K562 (cell line): ENCODE measurements around the gene TGM1. TPM values are rescaled to one million over a fixed set of nuclear protein-coding genes. Genes with fewer than 3 reads are reported as not detected.
"Not testable (repeated sequence)": the region's sequence is repeated elsewhere in the genome, so short reads cannot be mapped to it uniquely, and the experiment has no call there.

Experiments used
- ATAC-seq: fragments of 200-7000 bp; cut with Tn5 transposase; 3 replicates; pipeline ENCODE4 v1.9.1; 2020; ENCODE audit warnings: moderate library complexity
- BruUV-seq: library from RNA; stranded (reverse); fragments of 400-500 nt; replicated peaks from 2 replicates; lab custom pipeline; 2021; lab: Mats Ljungman, UMichigan
- CTCF ChIA-PET: fragments of 300-600 bp; formaldehyde crosslinking; extraction: SDS; loops from one replicate; lab custom pipeline; 2021; ENCODE audit warnings: low intra/inter-chr PET ratio; lab: Yijun Ruan, JAX
- POLR2A ChIA-PET: fragments of 300-600, 350-650 bp; sonication (Branson Sonifier 250); formaldehyde crosslinking; extraction: SDS; loops from one replicate; lab custom pipeline; 2021; ENCODE audit warnings: antibody characterized with exemption, inconsistent platforms; lab: Yijun Ruan, JAX
- DNase-seq, 4 experiments: peaks; one replicate each; pipeline versions ENCODE4 v3.0.0 to v3.0.0-alpha.2; 2011 to 2018; ENCODE audit warnings: low spot score in 3 of 4, mixed read lengths in 3 of 4; ENCODE audit errors: extremely low read depth in 1 of 4
- FAIRE-seq: peaks from 2 replicates; lab custom pipeline; 2011; peaks lifted over from hg19 to GRCh38; lab: Jason Lieb, UNC
- H2AFZ ChIP-seq: 2 replicates; pipeline ENCODE4 v1.6.0; 2011; ENCODE audit warnings: low read depth, low read length, control low read depth, inconsistent platforms
- H3K27ac ChIP-seq: fragments of 200-600 bp; 3 replicates; pipeline ENCODE4 v1.8.0; 2011; ENCODE audit warnings: low read depth, mild to moderate bottlenecking, control low read depth, inconsistent platforms, low read length, moderate library complexity, mixed read lengths; ENCODE audit errors: extremely low read depth
- H3K27me3 ChIP-seq, 2 experiments: fragments of 300-600 bp in 1 of 2; 2 replicates in 1 of 2; 3 replicates in 1 of 2; pipeline versions ENCODE4 v1.6.0 to v1.8.0; 2011; ENCODE audit warnings: inconsistent platforms in 2 of 2, low read length in 2 of 2, mild to moderate bottlenecking in 1 of 2, mixed read lengths in 1 of 2, moderate library complexity in 1 of 2; ENCODE audit not compliant: control insufficient read depth in 2 of 2, insufficient read depth in 2 of 2
- H3K36me3 ChIP-seq: fragments of 300-600 bp; 3 replicates; pipeline ENCODE4 v1.8.0; 2011; ENCODE audit warnings: mild to moderate bottlenecking, low read length, inconsistent platforms; ENCODE audit not compliant: control insufficient read depth, insufficient read depth
- H3K4me1 ChIP-seq, 2 experiments: fragments of 200-600 bp in 1 of 2; replicated peaks in 1 of 2; 2 replicates in 1 of 2; 3 replicates in 1 of 2; pipeline versions ENCODE4 v1.5.1 to v1.8.0; 2011; ENCODE audit warnings: inconsistent platforms in 2 of 2, low read length in 2 of 2, mild to moderate bottlenecking in 1 of 2, mixed read lengths in 1 of 2, moderate library complexity in 1 of 2; ENCODE audit not compliant: control insufficient read depth in 2 of 2, insufficient read depth in 2 of 2
- H3K4me2 ChIP-seq: 2 replicates; pipeline ENCODE4 v1.6.1; 2011; ENCODE audit warnings: low read length, control low read depth, inconsistent platforms, mixed read lengths; ENCODE audit not compliant: insufficient read depth
- H3K4me3 ChIP-seq: fragments of 200-600 bp; sonication (generic), shearing (Covaris generic); 2 replicates; pipeline ENCODE4 v1.5.1; 2016; ENCODE audit warnings: control low read depth, inconsistent platforms
- H3K79me2 ChIP-seq: fragments of 200-600 bp; 3 replicates; pipeline ENCODE4 v1.8.0; 2011; ENCODE audit warnings: low read length, inconsistent platforms; ENCODE audit not compliant: control insufficient read depth, insufficient read depth
- H3K9ac ChIP-seq, 2 experiments: 2 replicates each; pipeline versions ENCODE4 v1.6.0 to v1.6.1; 2011; ENCODE audit warnings: low read depth in 2 of 2, low read length in 2 of 2, control low read depth in 1 of 2, inconsistent platforms in 1 of 2, mild to moderate bottlenecking in 1 of 2, mixed read lengths in 1 of 2; ENCODE audit not compliant: insufficient read depth in 1 of 2
- H3K9me1 ChIP-seq: one replicate; pipeline ENCODE4 v1.6.0; 2011; ENCODE audit warnings: inconsistent platforms, mild to moderate bottlenecking, low read length, moderate library complexity; ENCODE audit not compliant: control insufficient read depth, insufficient read depth
- H3K9me3 ChIP-seq: replicated peaks from 2 replicates; pipeline ENCODE4 v1.5.1; 2011; ENCODE audit warnings: low read depth, low read length, inconsistent platforms; ENCODE audit not compliant: control insufficient read depth, insufficient read depth
- H4K20me1 ChIP-seq: replicated peaks from 2 replicates; pipeline ENCODE4 v1.6.1; 2011; ENCODE audit warnings: low read length, inconsistent platforms, mixed read lengths; ENCODE audit not compliant: control insufficient read depth, insufficient read depth
- POLR2A ChIP-seq: fragments of 450-650 bp; conservative IDR thresholded peaks from 2 replicates; pipeline ENCODE4 v1.6.1; 2016
- WGBS: fragments of 100-300 bp; shearing (Covaris generic); methylation state at CpG from one replicate; pipeline ENCODE4 v1.1.6; 2016; ENCODE audit warnings: low coverage, mixed read lengths; ENCODE audit not compliant: insufficient coverage; ENCODE audit errors: missing lambda C conversion rate; 5-methylcytosine and 5-hydroxymethylcytosine counted together
- in situ Hi-C: fragments of 300-500 bp; cut with MboI; formaldehyde crosslinking; loops from 4 replicates; pipeline ENCODE4 v1.15.0; 2018; ENCODE audit warnings: inconsistent platforms, mixed read lengths
- intact Hi-C: fragments of 100-400 bp; cut with micrococcal nuclease; formaldehyde crosslinking; loops from 2 replicates; pipeline ENCODE4 v1.14.2; 2022
- polyA plus RNA-seq, 8 experiments: library from polyadenylated mRNA; depleted of rRNA in 4 of 8; stranded (reverse) in 5 of 8; unstranded in 3 of 8; fragments of >200 nt; fragmentation: Nextera tagmentation in 2 of 8; fragmentation: Illumina TruSeq in 1 of 8; extraction: Ambion mirVana in 2 of 8; extraction: Trizol in 1 of 8; gene quantifications; 2 replicates each; pipeline versions ENCODE4 v1.2.1 to v1.2.3, GENCODE V29; 2011 to 2014; ENCODE audit warnings: inconsistent platforms in 1 of 8, missing spikeins in 1 of 8
- small RNA-seq: library from RNA; depleted of rRNA; stranded (forward); fragments of <200 nt; gene quantifications from one replicate; pipeline ENCODE3, GENCODE V24; 2014
- total RNA-seq, 7 experiments: library from RNA; depleted of rRNA in 6 of 7; stranded (reverse); fragments of >200 nt in 6 of 7; fragmentation: Illumina TruSeq in 2 of 7; extraction: Trizol in 2 of 7; gene quantifications; 2 replicates each; pipeline versions ENCODE4 v1.2.1 to v1.2.3, GENCODE V29; 2011 to 2021; ENCODE audit warnings: low replicate concordance in 1 of 7

Gene TGM1
- total and polyA plus RNA-seq, 9 of the 15 experiments (the other 6 are each of a cell fraction or from before 2014, with no cell fraction given), result 0.13 to 4.4 (median 0.88) TPM

DNA sequence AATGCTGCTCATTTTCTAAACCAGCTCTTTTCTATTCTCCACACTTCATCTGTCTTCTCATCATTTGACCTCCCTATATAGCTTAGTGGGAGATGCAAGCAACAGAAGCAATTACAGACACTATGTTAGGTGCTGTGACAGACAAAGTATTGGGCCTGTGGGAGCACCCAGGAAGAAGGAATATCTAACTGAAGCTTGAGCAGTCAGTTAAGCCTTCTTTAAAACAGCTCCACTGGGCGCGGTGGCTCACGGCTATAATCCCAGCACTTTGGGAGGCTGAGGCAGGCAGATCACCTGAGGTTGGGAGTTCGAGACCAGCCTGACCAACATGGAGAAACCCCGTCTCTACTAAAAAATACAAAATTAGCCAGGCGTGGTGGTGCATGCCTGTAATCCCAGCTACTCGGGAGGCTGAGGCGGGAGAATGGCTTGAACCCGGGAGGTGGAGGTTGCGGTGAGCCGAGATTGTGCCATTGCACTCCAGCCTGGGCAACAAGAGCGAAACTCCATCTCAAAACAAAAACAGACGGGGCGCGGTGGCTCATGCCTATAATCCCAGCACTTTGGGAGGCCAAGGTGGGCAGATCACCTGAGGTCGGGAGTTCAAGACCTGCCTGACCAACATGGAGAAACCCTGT lies 59.6 kb downstream of the TGM1 start:
- BruUV-seq, H3K27ac ChIP-seq, H4K20me1 ChIP-seq, ATAC-seq, H3K9me3 ChIP-seq, intact Hi-C loops, DNase-seq, H3K9ac ChIP-seq, in situ Hi-C loops, H3K4me3 ChIP-seq, H3K9me1 ChIP-seq, FAIRE-seq, H3K79me2 ChIP-seq, H3K27me3 ChIP-seq, CTCF ChIA-PET, H3K4me2 ChIP-seq, H2AFZ ChIP-seq: not testable (repeated sequence)
- 83% methylated on average over 4 of the region's 16 CpGs for whole genome bisulfite sequencing
- Histone ChIP-seq H3K4me1 (peaks cover 8 to 12% of the 10 kb centered on the region in 2 experiments; a peak in 4 of 5 replicates), H3K36me3 (peaks cover 44% of the 10 kb centered on the region; the same call in 2 of the 3 replicates)
- 0 out of 2 replicates have a peak, but pooled peaks have one; percentile 19 for TF ChIP-seq POLR2A
- POLR2A ChIA-PET, result interaction anchor here (1.7 kb wide), 1 partner anchor 8 kb away, joined by 5 read pairs; the partner anchor contains the start of gene TM9SF1

DNA sequence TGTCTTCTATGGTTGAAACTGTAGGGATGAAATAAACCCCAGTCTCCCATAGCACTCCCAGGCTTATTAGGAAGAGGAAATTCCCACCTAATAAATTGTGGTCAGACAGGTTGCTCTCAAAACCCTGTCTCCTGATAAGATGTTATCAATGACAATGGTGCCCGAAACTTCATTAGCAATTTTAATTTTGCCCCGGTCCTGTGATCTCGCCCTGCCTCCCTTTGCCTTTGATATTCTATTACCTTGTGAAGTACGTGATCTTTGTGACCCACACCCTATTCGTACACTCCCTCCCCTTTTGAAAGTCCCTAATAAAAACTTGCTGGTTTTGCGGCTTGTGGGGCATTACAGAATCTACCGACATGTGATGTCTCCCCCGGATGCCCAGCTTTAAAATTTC lies 60.4 kb downstream of the TGM1 start:
- H3K4me3 ChIP-seq, H3K4me2 ChIP-seq, H3K27ac ChIP-seq, ATAC-seq, CTCF ChIA-PET, H3K9me3 ChIP-seq, intact Hi-C loops, FAIRE-seq, H3K79me2 ChIP-seq, H3K9me1 ChIP-seq, in situ Hi-C loops, H3K9ac ChIP-seq, H2AFZ ChIP-seq, H3K4me1 ChIP-seq, H3K27me3 ChIP-seq, DNase-seq, BruUV-seq, H4K20me1 ChIP-seq: not testable (repeated sequence)
- 100% methylated on average over 8 of the region's 8 CpGs for WGBS
- H3K36me3 ChIP-seq, result peaks cover 37% of the 10 kb centered on the region; the same call in 2 of the 3 replicates
- POLR2A ChIA-PET, result interaction anchor here (0.6 kb wide), 1 partner anchor 11 kb away, joined by 3 read pairs; the partner anchor contains the start of gene CHMP4A

Small RNA genes within 50 kb of the gene (small RNA-seq; reads per million reads assigned to genes)
- gene CHMP4A (not detected), gene MDP1 (not detected)

Other genes with a start within 250 kb of the TGM1 start
Only the 7 nearest of the 34 such genes appear.
- 219 and 275 TPM in 2 replicates for gene NEDD8, start 30.8 kb downstream of the TGM1 start, total RNA-seq (2014; rRNA removed)
- gene NEDD8, start 30.8 kb downstream of the TGM1 start, total RNA-seq (2014; rRNA removed; fragmentation: Illumina TruSeq; extraction: Trizol), result 260 and 291 TPM in 2 replicates
- gene NEDD8, start 30.8 kb downstream of the TGM1 start, total RNA-seq (2015; rRNA removed; fragmentation: Illumina TruSeq; extraction: Trizol), result 235 and 243 TPM in 2 replicates
- 139 and 142 TPM in 2 replicates for gene NEDD8, start 30.8 kb downstream of the TGM1 start, total RNA-seq (2021)
- gene NEDD8, start 30.8 kb downstream of the TGM1 start, polyA plus RNA-seq (2011; rRNA removed), result 218 and 229 TPM in 2 replicates
- gene NEDD8, start 30.8 kb downstream of the TGM1 start, polyA plus RNA-seq (2014; fragmentation: Illumina TruSeq; extraction: Trizol), result 225 and 233 TPM in 2 replicates
- gene NEDD8, start 30.8 kb downstream of the TGM1 start, polyA plus RNA-seq (2014; fragmentation: Nextera tagmentation; extraction: Ambion mirVana), result 100 to 1,000 TPM; 628 to 691 TPM
- gene NEDD8, start 30.8 kb downstream of the TGM1 start, polyA plus RNA-seq (2014; rRNA removed), result 328 and 342 TPM in 2 replicates
- 37.9 and 40.0 TPM in 2 replicates for gene GMPR2, start 30.2 kb downstream of the TGM1 start, total RNA-seq (2014; rRNA removed)
- 35.9 and 38.7 TPM in 2 replicates for gene GMPR2, start 30.2 kb downstream of the TGM1 start, total RNA-seq (2014; rRNA removed; fragmentation: Illumina TruSeq; extraction: Trizol)
- gene GMPR2, start 30.2 kb downstream of the TGM1 start, total RNA-seq (2015; rRNA removed; fragmentation: Illumina TruSeq; extraction: Trizol), result 29.0 and 30.5 TPM in 2 replicates
- 32.6 and 35.2 TPM in 2 replicates for gene GMPR2, start 30.2 kb downstream of the TGM1 start, total RNA-seq (2021)
- 36.3 and 44.1 TPM in 2 replicates for gene GMPR2, start 30.2 kb downstream of the TGM1 start, polyA plus RNA-seq (2011; rRNA removed)
- gene GMPR2, start 30.2 kb downstream of the TGM1 start, polyA plus RNA-seq (2014; fragmentation: Illumina TruSeq; extraction: Trizol), result 38.8 and 40.5 TPM in 2 replicates
- 10 to 100 TPM; 40.0 to 67.4 TPM for gene GMPR2, start 30.2 kb downstream of the TGM1 start, polyA plus RNA-seq (2014; fragmentation: Nextera tagmentation; extraction: Ambion mirVana)
- gene GMPR2, start 30.2 kb downstream of the TGM1 start, polyA plus RNA-seq (2014; rRNA removed), result 26.4 and 28.4 TPM in 2 replicates
- 13.8 and 19.3 TPM in 2 replicates for gene TINF2, start 20.6 kb downstream of the TGM1 start, total RNA-seq (2014; rRNA removed)
- gene TINF2, start 20.6 kb downstream of the TGM1 start, total RNA-seq (2014; rRNA removed; fragmentation: Illumina TruSeq; extraction: Trizol), result 20.2 and 21.5 TPM in 2 replicates
- 18.6 and 19.0 TPM in 2 replicates for gene TINF2, start 20.6 kb downstream of the TGM1 start, total RNA-seq (2015; rRNA removed; fragmentation: Illumina TruSeq; extraction: Trizol)
- 20.9 and 24.1 TPM in 2 replicates for gene TINF2, start 20.6 kb downstream of the TGM1 start, total RNA-seq (2021)
- gene TINF2, start 20.6 kb downstream of the TGM1 start, polyA plus RNA-seq (2011; rRNA removed), result 15.6 and 18.5 TPM in 2 replicates
- 31.5 and 33.8 TPM in 2 replicates for gene TINF2, start 20.6 kb downstream of the TGM1 start, polyA plus RNA-seq (2014; fragmentation: Illumina TruSeq; extraction: Trizol)
- gene TINF2, start 20.6 kb downstream of the TGM1 start, polyA plus RNA-seq (2014; fragmentation: Nextera tagmentation; extraction: Ambion mirVana), result 10 to 100 TPM in 1 of 2 experiments, 1 to 10 TPM in 1; 9.7 to 11.3 TPM
- 12.0 and 14.9 TPM in 2 replicates for gene TINF2, start 20.6 kb downstream of the TGM1 start, polyA plus RNA-seq (2014; rRNA removed)
- 15.9 and 18.7 TPM in 2 replicates for gene RABGGTA, start 8.4 kb upstream of the TGM1 start, total RNA-seq (2014; rRNA removed)
- 4.2 and 4.5 TPM in 2 replicates for gene RABGGTA, start 8.4 kb upstream of the TGM1 start, total RNA-seq (2014; rRNA removed; fragmentation: Illumina TruSeq; extraction: Trizol)
- 8.8 and 9.4 TPM in 2 replicates for gene RABGGTA, start 8.4 kb upstream of the TGM1 start, total RNA-seq (2015; rRNA removed; fragmentation: Illumina TruSeq; extraction: Trizol)
- 19.2 and 21.0 TPM in 2 replicates for gene RABGGTA, start 8.4 kb upstream of the TGM1 start, total RNA-seq (2021)
- 9.6 and 30.0 TPM in 2 replicates for gene RABGGTA, start 8.4 kb upstream of the TGM1 start, polyA plus RNA-seq (2011; rRNA removed)
- gene RABGGTA, start 8.4 kb upstream of the TGM1 start, polyA plus RNA-seq (2014; fragmentation: Illumina TruSeq; extraction: Trizol), result 15.4 and 18.1 TPM in 2 replicates
- 10 to 100 TPM; 20.3 to 24.2 TPM for gene RABGGTA, start 8.4 kb upstream of the TGM1 start, polyA plus RNA-seq (2014; fragmentation: Nextera tagmentation; extraction: Ambion mirVana)
- 15.5 and 16.5 TPM in 2 replicates for gene RABGGTA, start 8.4 kb upstream of the TGM1 start, polyA plus RNA-seq (2014; rRNA removed)
- gene DHRS1, start 36.6 kb upstream of the TGM1 start, total RNA-seq (2014; rRNA removed), result 7.3 and 9.3 TPM in 2 replicates
- 5.7 and 8.2 TPM in 2 replicates for gene DHRS1, start 36.6 kb upstream of the TGM1 start, total RNA-seq (2014; rRNA removed; fragmentation: Illumina TruSeq; extraction: Trizol)
- gene DHRS1, start 36.6 kb upstream of the TGM1 start, total RNA-seq (2015; rRNA removed; fragmentation: Illumina TruSeq; extraction: Trizol), result 9.5 and 9.7 TPM in 2 replicates
- 17.8 and 21.1 TPM in 2 replicates for gene DHRS1, start 36.6 kb upstream of the TGM1 start, total RNA-seq (2021)
- 12.7 and 19.8 TPM in 2 replicates for gene DHRS1, start 36.6 kb upstream of the TGM1 start, polyA plus RNA-seq (2011; rRNA removed)
- 16.8 and 19.3 TPM in 2 replicates for gene DHRS1, start 36.6 kb upstream of the TGM1 start, polyA plus RNA-seq (2014; fragmentation: Illumina TruSeq; extraction: Trizol)
- 10 to 100 TPM; 32.2 to 33.6 TPM for gene DHRS1, start 36.6 kb upstream of the TGM1 start, polyA plus RNA-seq (2014; fragmentation: Nextera tagmentation; extraction: Ambion mirVana)
- gene DHRS1, start 36.6 kb upstream of the TGM1 start, polyA plus RNA-seq (2014; rRNA removed), result 13.3 and 14.6 TPM in 2 replicates
- 15.0 and 19.9 TPM in 2 replicates for gene NOP9, start 36.7 kb upstream of the TGM1 start, total RNA-seq (2014; rRNA removed)
- 16.7 and 17.8 TPM in 2 replicates for gene NOP9, start 36.7 kb upstream of the TGM1 start, total RNA-seq (2014; rRNA removed; fragmentation: Illumina TruSeq; extraction: Trizol)
- 16.7 and 18.2 TPM in 2 replicates for gene NOP9, start 36.7 kb upstream of the TGM1 start, total RNA-seq (2015; rRNA removed; fragmentation: Illumina TruSeq; extraction: Trizol)
- gene NOP9, start 36.7 kb upstream of the TGM1 start, total RNA-seq (2021), result 25.0 and 27.9 TPM in 2 replicates
- 10.6 and 11.8 TPM in 2 replicates for gene NOP9, start 36.7 kb upstream of the TGM1 start, polyA plus RNA-seq (2011; rRNA removed)
- 19.6 and 20.7 TPM in 2 replicates for gene NOP9, start 36.7 kb upstream of the TGM1 start, polyA plus RNA-seq (2014; fragmentation: Illumina TruSeq; extraction: Trizol)
- 1 to 10 TPM; 1.0 to 1.2 TPM for gene NOP9, start 36.7 kb upstream of the TGM1 start, polyA plus RNA-seq (2014; fragmentation: Nextera tagmentation; extraction: Ambion mirVana)
- 15.1 and 15.5 TPM in 2 replicates for gene NOP9, start 36.7 kb upstream of the TGM1 start, polyA plus RNA-seq (2014; rRNA removed)
- not detected in 2 replicates for gene CIDEB, start 44.8 kb upstream of the TGM1 start, total RNA-seq (2014; rRNA removed)
- not detected in 2 replicates for gene CIDEB, start 44.8 kb upstream of the TGM1 start, total RNA-seq (2014; rRNA removed; fragmentation: Illumina TruSeq; extraction: Trizol)
- not detected in 2 replicates for gene CIDEB, start 44.8 kb upstream of the TGM1 start, total RNA-seq (2015; rRNA removed; fragmentation: Illumina TruSeq; extraction: Trizol)
- gene CIDEB, start 44.8 kb upstream of the TGM1 start, total RNA-seq (2021), result 0.07 and 0.35 TPM in 2 replicates
- gene CIDEB, start 44.8 kb upstream of the TGM1 start, polyA plus RNA-seq (2011; rRNA removed), result 0.04 and 0.14 TPM in 2 replicates
- 0.07 and 0.14 TPM in 2 replicates for gene CIDEB, start 44.8 kb upstream of the TGM1 start, polyA plus RNA-seq (2014; fragmentation: Illumina TruSeq; extraction: Trizol)
- gene CIDEB, start 44.8 kb upstream of the TGM1 start, polyA plus RNA-seq (2014; fragmentation: Nextera tagmentation; extraction: Ambion mirVana), result under 1 TPM; 0.03 to 0.35 TPM
- 0.11 and 0.18 TPM in 2 replicates for gene CIDEB, start 44.8 kb upstream of the TGM1 start, polyA plus RNA-seq (2014; rRNA removed)